COLO668 (cell line): ENCODE results near the gene NELFA.
A peak's percentile ranks its signal among the peaks of the same experiment; 100 is the strongest.

Experiments used
- DNase-seq: peaks from one replicate; lab custom pipeline; 2025; ENCODE audit not compliant: unreplicated experiment; lab: John Stamatoyannopoulos, UW

Gene NELFA

GRCh38 chr4:1982124-1983052 lies 26.4 kb downstream of the NELFA start:
- DNase-seq: no peak

GRCh38 chr4:1981251-1982058 lies 27.3 kb downstream of the NELFA start:
- peak; percentile 21 for DNase-seq

GRCh38 chr4:1980561-1981041 lies 28.2 kb downstream of the NELFA start:
- DNase-seq: no peak

GRCh38 chr4:1979477-1980196 lies 29.1 kb downstream of the NELFA start:
- DNase-seq: no peak

GRCh38 chr4:1978741-1979476 lies 29.9 kb downstream of the NELFA start:
- no peak for DNase-seq

GRCh38 chr4:1978226-1978625 lies 30.5 kb downstream of the NELFA start:
- no peak for DNase-seq

- DNase-seq: no peak
Observed at GRCh38 chr4:1976416-1977352, 32.1 kb downstream of the NELFA start.

- DNase-seq: no peak
Observed at GRCh38 chr4:1975880-1976279, 32.9 kb downstream of the NELFA start.

- DNase-seq: no peak
Observed at GRCh38 chr4:1975391-1975801, 33.4 kb downstream of the NELFA start.

- no peak for DNase-seq
Observed at GRCh38 chr4:1974840-1975239, 33.9 kb downstream of the NELFA start.

- no peak for DNase-seq
Observed at GRCh38 chr4:1973661-1974060, 35.1 kb downstream of the NELFA start.

GRCh38 chr4:1973218-1973617 lies 35.6 kb downstream of the NELFA start:
- DNase-seq: no peak

- no peak for DNase-seq
Observed at GRCh38 chr4:1972414-1972813, 36.4 kb downstream of the NELFA start.

- no peak for DNase-seq
Observed at GRCh38 chr4:1971456-1972200, 37.1 kb downstream of the NELFA start.

- DNase-seq: no peak
Observed at GRCh38 chr4:1970926-1971325, 37.8 kb downstream of the NELFA start.

- no peak for DNase-seq
Observed at GRCh38 chr4:1969928-1970723, 38.6 kb downstream of the NELFA start.

- no peak for DNase-seq
Observed at GRCh38 chr4:1968686-1969295, 40.0 kb downstream of the NELFA start.
